ENCODE results near the gene SSPN. TPM values are rescaled to one million over a fixed set of nuclear protein-coding genes. Genes with fewer than 3 reads are reported as not detected.

Gene SSPN
- polyA plus RNA-seq, 1 experiment = 21.6 TPM

- DNase-seq (ENCODE audit: low read depth, low spot score) = peak; percentile 36
- no peak for TF ChIP-seq CTCF (IDR thresholded peaks at IDR 0.05; ENCODE audit: low read depth, low read length)
- Histone ChIP-seq H3K27ac (ENCODE audit: low read depth, low read length) (no peak overlapping the region), H3K9me3 (ENCODE audit: control insufficient read depth, insufficient read depth, low read length) (no peaks in the 10 kb centered on the region), H3K27me3 (ENCODE audit: control insufficient read depth, insufficient read depth, low read length) (no peaks in the 10 kb centered on the region), H3K4me3 (ENCODE audit: low read depth, low read length) (no peak overlapping the region)
- CTCF ChIA-PET = interaction anchor here (0.6 kb wide), 1 partner anchor 125 kb away, joined by 4 read pairs; no protein-coding TSS in a partner anchor
- POLR2A ChIA-PET = no interaction called here
These were observed 43.9 kb downstream of the SSPN start for GRCh38 chr12:26239122-26239851.

GRCh38 chr12:26239852-26240815, 44.8 kb downstream of the SSPN start:
- Histone ChIP-seq H3K9me3 (ENCODE audit: control insufficient read depth, insufficient read depth, low read length) (no peaks in the 10 kb centered on the region), H3K27ac (ENCODE audit: low read depth, low read length) (no peak overlapping the region), H3K27me3 (ENCODE audit: control insufficient read depth, insufficient read depth, low read length) (no peaks in the 10 kb centered on the region), H3K4me3 (ENCODE audit: low read depth, low read length) (no peak overlapping the region)
- POLR2A ChIA-PET = no interaction called here
- DNase-seq (ENCODE audit: low read depth, low spot score) = no peak
- CTCF ChIA-PET = interaction anchor here (0.6 kb wide), 1 partner anchor 126 kb away, joined by 4 read pairs; no protein-coding TSS in a partner anchor
- no peak for TF ChIP-seq CTCF (IDR thresholded peaks at IDR 0.05; ENCODE audit: low read depth, low read length)

GRCh38 chr12:26241080-26241479, 45.7 kb downstream of the SSPN start:
- no peaks in the 10 kb centered on the region for H3K9me3 ChIP-seq (ENCODE audit: control insufficient read depth, insufficient read depth, low read length)
- no peak for DNase-seq (ENCODE audit: low read depth, low spot score)
- no peaks in the 10 kb centered on the region for H3K27me3 ChIP-seq (ENCODE audit: control insufficient read depth, insufficient read depth, low read length)
- no peak for TF ChIP-seq CTCF (IDR thresholded peaks at IDR 0.05; ENCODE audit: low read depth, low read length)
- POLR2A ChIA-PET = no interaction called here
- CTCF ChIA-PET = no interaction called here
- no peak overlapping the region for H3K4me3 ChIP-seq (ENCODE audit: low read depth, low read length)
- no peak overlapping the region for H3K27ac ChIP-seq (ENCODE audit: low read depth, low read length)

GRCh38 chr12:26242683-26243082, 47.3 kb downstream of the SSPN start:
- H3K4me3 ChIP-seq (ENCODE audit: low read depth, low read length) = no peak overlapping the region
- no peak overlapping the region for H3K27ac ChIP-seq (ENCODE audit: low read depth, low read length)
- ChIA-PET CTCF (no interaction called here), POLR2A (no interaction called here)
- no peaks in the 10 kb centered on the region for H3K9me3 ChIP-seq (ENCODE audit: control insufficient read depth, insufficient read depth, low read length)
- TF ChIP-seq CTCF (IDR thresholded peaks at IDR 0.05; ENCODE audit: low read depth, low read length) = no peak
- no peaks in the 10 kb centered on the region for H3K27me3 ChIP-seq (ENCODE audit: control insufficient read depth, insufficient read depth, low read length)
- no peak for DNase-seq (ENCODE audit: low read depth, low spot score)

- no peak for TF ChIP-seq CTCF (IDR thresholded peaks at IDR 0.05; ENCODE audit: low read depth, low read length)
- Histone ChIP-seq H3K4me3 (ENCODE audit: low read depth, low read length) (no peak overlapping the region), H3K27ac (ENCODE audit: low read depth, low read length) (no peak overlapping the region), H3K27me3 (ENCODE audit: control insufficient read depth, insufficient read depth, low read length) (no peaks in the 10 kb centered on the region), H3K9me3 (ENCODE audit: control insufficient read depth, insufficient read depth, low read length) (no peaks in the 10 kb centered on the region)
- ChIA-PET CTCF (no interaction called here), POLR2A (no interaction called here)
- no peak for DNase-seq (ENCODE audit: low read depth, low spot score)
These were observed 49.1 kb downstream of the SSPN start for GRCh38 chr12:26244503-26244902.
